SU-DHL-6 (cell line): ENCODE measurements around the gene PHAF1.

Experiments used
- H2AFZ ChIP-seq: fragments of 200-600 bp; sonication (generic); 2 replicates; pipeline ENCODE4 v1.6.1; 2014; ENCODE audit warnings: low read depth, mild to moderate bottlenecking, moderate library complexity, mixed read lengths, antibody characterized with exemption, low read length; ENCODE audit not compliant: severe bottlenecking
- H3F3A ChIP-seq: fragments of 200-600 bp; shearing (Covaris generic); 2 replicates; pipeline ENCODE4 v1.6.0; 2016; ENCODE audit warnings: antibody characterized with exemption, mild to moderate bottlenecking; ENCODE audit not compliant: insufficient read depth
- H3K27ac ChIP-seq: fragments of 200-600 bp; sonication (generic); 2 replicates; pipeline ENCODE4 v1.5.1; 2016; ENCODE audit warnings: low read depth, mild to moderate bottlenecking, low read length, moderate library complexity, mixed read lengths
- H3K27me3 ChIP-seq: fragments of 200-600 bp; sonication (generic), shearing (Covaris generic); 2 replicates; pipeline ENCODE4 v1.6.0; 2014; ENCODE audit warnings: mild to moderate bottlenecking, low read length
- H3K36me3 ChIP-seq: fragments of 200-600 bp; sonication (generic); 2 replicates; pipeline ENCODE4 v1.6.1; 2014; ENCODE audit warnings: mild to moderate bottlenecking, low read length, mixed read lengths
- H3K4me2 ChIP-seq: fragments of 300-600, 200-600 bp; shearing (Covaris generic), sonication (generic); 2 replicates; pipeline ENCODE4 v1.6.0; 2014; ENCODE audit warnings: low read length, low read depth, mild to moderate bottlenecking; ENCODE audit not compliant: poor library complexity, severe bottlenecking
- H3K4me3 ChIP-seq: fragments of 200-600 bp; sonication (generic); 2 replicates; pipeline ENCODE4 v1.5.1; 2014; ENCODE audit warnings: antibody characterized with exemption, low read length, mild to moderate bottlenecking, mixed read lengths; ENCODE audit not compliant: insufficient read depth, poor library complexity, severe bottlenecking
- H3K79me2 ChIP-seq: fragments of 200-600 bp; sonication (generic); 2 replicates; pipeline ENCODE4 v1.6.1; 2014; ENCODE audit warnings: mild to moderate bottlenecking, low read length, moderate library complexity; ENCODE audit not compliant: insufficient read depth
- H3K9ac ChIP-seq: fragments of 200-600 bp; sonication (generic); 2 replicates; pipeline ENCODE4 v1.7.0; 2014; ENCODE audit warnings: mild to moderate bottlenecking, low read length
- H3K9me2 ChIP-seq: fragments of 200-600 bp; sonication (generic); replicated peaks from 2 replicates; pipeline ENCODE4 v1.6.1; 2014; ENCODE audit warnings: low read length; ENCODE audit not compliant: insufficient read depth
- H3K9me3 ChIP-seq: fragments of 200-600 bp; sonication (generic); 2 replicates; pipeline ENCODE4 v1.6.1; 2014; ENCODE audit warnings: low read length, mixed read lengths; ENCODE audit not compliant: insufficient read depth
- H4K20me1 ChIP-seq: fragments of 200-600 bp; sonication (generic); 2 replicates; pipeline ENCODE4 v1.6.1; 2014; ENCODE audit warnings: low read depth, mild to moderate bottlenecking, antibody characterized with exemption, low read length, moderate library complexity, mixed read lengths
- EZH2phosphoT487 ChIP-seq: fragments of 200-600 bp; sonication (generic), shearing (Covaris generic); conservative IDR thresholded peaks from 2 replicates; pipeline ENCODE4 v1.6.1; 2018; ENCODE audit warnings: mild to moderate bottlenecking, antibody characterized with exemption, low read length, moderate library complexity, mixed read lengths
- TF ChIP-seq, protein P1 (sequence below): fragments of 200-600 bp; sonication (generic); IDR thresholded peaks from one replicate; pipeline ENCODE4 v1.5.1; 2017; ENCODE audit warnings: antibody characterized with exemption, mild to moderate bottlenecking, low read length, moderate library complexity; ENCODE audit not compliant: insufficient read depth, poor library complexity, severe bottlenecking

The PHAF1 gene

DNA sequence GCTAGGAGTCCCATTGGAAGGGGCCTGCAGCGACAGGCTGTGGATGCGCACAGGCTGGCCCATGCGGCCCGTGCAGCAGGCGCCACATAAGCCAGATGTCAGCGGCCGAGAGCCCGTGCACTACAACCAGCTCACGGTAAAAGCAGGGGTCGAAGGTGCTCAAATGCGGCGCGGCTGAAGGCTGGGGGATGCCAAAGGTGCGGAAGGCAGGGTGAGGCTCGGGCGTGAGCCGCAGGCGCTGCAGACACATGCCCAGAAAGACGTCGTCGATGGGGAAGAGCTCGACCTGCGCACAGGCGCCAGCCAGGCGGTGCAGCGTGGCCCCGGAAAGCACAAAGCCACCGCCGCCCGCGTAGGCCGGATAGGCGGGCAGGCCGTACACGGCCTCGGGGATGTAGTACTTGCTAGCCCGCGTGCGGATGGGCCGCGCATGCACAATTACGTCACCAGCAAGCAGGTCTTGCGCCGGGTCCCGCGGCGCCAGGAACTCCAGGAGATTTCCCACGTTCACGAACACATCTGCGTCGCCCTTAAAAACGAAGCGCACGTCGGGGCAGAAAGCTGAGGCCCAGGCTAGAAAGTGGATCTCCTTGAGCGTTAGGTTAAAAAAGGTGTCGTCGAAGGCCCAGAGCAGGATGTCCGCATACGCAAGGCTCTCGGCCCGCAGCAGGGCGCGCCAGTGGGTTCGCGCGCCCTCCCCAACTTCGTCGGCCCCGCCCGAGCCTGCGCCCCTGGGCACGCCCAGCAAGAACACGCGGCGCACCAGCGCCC lies 39.7 kb downstream of the PHAF1 start:
- H4K20me1 ChIP-seq: no peaks in the 10 kb centered on the region
- H3K4me3 ChIP-seq: no peak overlapping the region
- no peaks in the 10 kb centered on the region for H3K9me2 ChIP-seq
- H2AFZ ChIP-seq: no peak overlapping the region
- H3K36me3 ChIP-seq: no peaks in the 10 kb centered on the region
- H3K27me3 ChIP-seq: no peaks in the 10 kb centered on the region
- no peaks in the 10 kb centered on the region for H3K79me2 ChIP-seq
- no peaks in the 10 kb centered on the region for H3K9me3 ChIP-seq
- no peaks in the 10 kb centered on the region for H3F3A ChIP-seq
- no peak overlapping the region for H3K9ac ChIP-seq
- no peak overlapping the region for H3K27ac ChIP-seq
- TF ChIP-seq, protein P1, sequence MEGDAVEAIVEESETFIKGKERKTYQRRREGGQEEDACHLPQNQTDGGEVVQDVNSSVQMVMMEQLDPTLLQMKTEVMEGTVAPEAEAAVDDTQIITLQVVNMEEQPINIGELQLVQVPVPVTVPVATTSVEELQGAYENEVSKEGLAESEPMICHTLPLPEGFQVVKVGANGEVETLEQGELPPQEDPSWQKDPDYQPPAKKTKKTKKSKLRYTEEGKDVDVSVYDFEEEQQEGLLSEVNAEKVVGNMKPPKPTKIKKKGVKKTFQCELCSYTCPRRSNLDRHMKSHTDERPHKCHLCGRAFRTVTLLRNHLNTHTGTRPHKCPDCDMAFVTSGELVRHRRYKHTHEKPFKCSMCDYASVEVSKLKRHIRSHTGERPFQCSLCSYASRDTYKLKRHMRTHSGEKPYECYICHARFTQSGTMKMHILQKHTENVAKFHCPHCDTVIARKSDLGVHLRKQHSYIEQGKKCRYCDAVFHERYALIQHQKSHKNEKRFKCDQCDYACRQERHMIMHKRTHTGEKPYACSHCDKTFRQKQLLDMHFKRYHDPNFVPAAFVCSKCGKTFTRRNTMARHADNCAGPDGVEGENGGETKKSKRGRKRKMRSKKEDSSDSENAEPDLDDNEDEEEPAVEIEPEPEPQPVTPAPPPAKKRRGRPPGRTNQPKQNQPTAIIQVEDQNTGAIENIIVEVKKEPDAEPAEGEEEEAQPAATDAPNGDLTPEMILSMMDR: no peak
- TF ChIP-seq EZH2phosphoT487: no peak
- no peak overlapping the region for H3K4me2 ChIP-seq

DNA sequence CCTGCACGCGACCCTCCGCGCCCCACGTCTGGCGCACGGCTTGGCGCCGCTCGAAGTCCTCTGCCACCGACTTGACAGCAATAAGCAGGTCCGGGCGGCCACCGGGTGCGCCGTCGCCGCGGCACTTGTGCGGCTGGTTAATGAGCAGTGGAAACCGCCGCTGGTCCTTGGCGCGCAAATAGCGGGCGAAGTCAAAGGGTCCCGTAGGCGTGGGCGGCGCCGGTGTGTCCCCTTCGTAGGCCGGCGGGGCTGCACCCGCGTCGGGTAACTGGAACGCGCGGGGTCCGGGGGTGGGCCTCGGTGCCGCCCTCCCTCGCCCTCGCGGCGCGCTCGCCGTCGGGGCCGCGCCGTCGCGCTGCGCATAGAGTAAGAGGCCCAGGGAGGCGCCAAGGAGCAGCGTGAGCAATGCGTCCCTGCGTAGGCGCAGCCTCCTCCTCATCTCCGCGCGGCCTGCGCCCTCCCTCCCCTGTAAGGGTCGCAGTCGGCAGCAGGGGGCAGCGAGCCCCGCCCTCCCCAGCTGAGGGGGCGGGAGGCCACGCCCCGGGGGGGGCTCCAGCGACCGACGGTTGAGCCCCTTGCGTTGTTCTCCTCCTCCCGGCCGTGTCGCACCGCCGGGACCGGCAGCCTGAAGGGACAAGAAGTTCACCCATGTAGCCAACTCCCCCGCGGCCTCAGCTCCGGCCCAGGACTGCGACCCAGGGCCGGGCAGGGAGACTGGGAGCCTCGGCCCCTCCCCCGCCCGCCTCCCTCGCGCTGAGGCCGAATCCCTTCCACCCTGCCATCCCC lies 40.5 kb downstream of the PHAF1 start:
- Histone ChIP-seq H3K9me2 (no peaks in the 10 kb centered on the region), H3K27me3 (no peaks in the 10 kb centered on the region), H3K9me3 (no peaks in the 10 kb centered on the region), H4K20me1 (no peaks in the 10 kb centered on the region), H3K9ac (peak overlapping the region; percentile 14; the same call in 1 of the 2 replicates), H3K36me3 (no peaks in the 10 kb centered on the region), H3F3A (no peaks in the 10 kb centered on the region), H3K79me2 (no peaks in the 10 kb centered on the region), H2AFZ (no peak overlapping the region), H3K27ac (no peak overlapping the region), H3K4me3 (peak overlapping the region; percentile 13), H3K4me2 (peak overlapping the region; percentile 39)
- TF ChIP-seq, protein P1: no peak
- no peak for TF ChIP-seq EZH2phosphoT487

DNA sequence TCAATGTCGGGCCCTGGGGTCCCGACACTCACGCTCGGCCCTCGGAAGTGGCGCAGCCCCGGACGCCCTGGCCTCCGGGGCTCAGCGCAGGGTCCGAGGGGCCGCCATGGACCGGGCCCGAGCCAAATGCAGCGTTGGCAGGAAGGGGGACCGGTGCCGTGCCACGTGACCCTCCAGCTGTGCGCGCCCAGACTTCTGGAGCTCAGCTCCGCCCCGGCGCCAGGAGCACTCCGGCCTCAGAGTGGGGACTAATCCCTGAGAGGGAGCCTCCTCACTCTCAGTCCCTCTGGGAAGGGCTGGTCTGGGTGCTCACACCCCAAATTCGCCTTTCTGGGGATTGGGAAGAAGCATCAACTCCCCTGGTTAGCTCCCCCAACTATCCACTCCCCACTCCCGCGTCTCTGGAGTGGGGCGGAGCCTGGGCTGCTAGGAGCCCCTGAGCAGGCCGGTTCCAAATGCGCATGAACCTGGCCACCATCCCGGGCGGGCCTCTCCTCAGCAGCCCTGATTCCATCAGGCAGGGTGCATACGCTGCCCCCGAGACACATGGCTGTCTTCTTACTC lies 41.2 kb downstream of the PHAF1 start, which contains the start of gene B3GNT9:
Gene B3GNT9 (minus strand): TSS at position 166 of the 564 bp plus-strand sequence. CDS start 513 bp downstream, outside the sequence.
- H3F3A ChIP-seq: no peaks in the 10 kb centered on the region
- TF ChIP-seq EZH2phosphoT487: no peak
- TF ChIP-seq, protein P1: no peak
- H3K9ac ChIP-seq: peak within 1 kb of the TSS; percentile 14; the same call in 1 of the 2 replicates
- H3K27me3 ChIP-seq: no peaks in the 10 kb centered on the region
- H4K20me1 ChIP-seq: no peaks in the 10 kb centered on the region
- H3K79me2 ChIP-seq: no peaks in the 10 kb centered on the region
- H3K4me2 ChIP-seq: peak within 1 kb of the TSS; percentile 39
- no peaks in the 10 kb centered on the region for H3K9me3 ChIP-seq
- H2AFZ ChIP-seq: no peak within 1 kb of the TSS
- no peak within 1 kb of the TSS for H3K27ac ChIP-seq
- H3K36me3 ChIP-seq: no peaks in the 10 kb centered on the region
- peak within 1 kb of the TSS; percentile 13 for H3K4me3 ChIP-seq
- no peaks in the 10 kb centered on the region for H3K9me2 ChIP-seq
